Mesodermal cell (in vitro differentiated cells): ENCODE measurements around the gene CSPG4.
A peak's percentile ranks its signal among the peaks of the same experiment; 100 is the strongest.
"Not testable (repeated sequence)": the region's sequence is repeated elsewhere in the genome, so short reads cannot be mapped to it uniquely, and the experiment has no call there.

ENCODE experiments used
- H3K27ac ChIP-seq: 2 replicates; pipeline ENCODE4 v1.7.0; 2013; ENCODE audit warnings: mild to moderate bottlenecking, low read depth, low read length, moderate library complexity; ENCODE audit not compliant: severe bottlenecking
- H3K36me3 ChIP-seq: 2 replicates; pipeline ENCODE4 v1.7.1; 2013; ENCODE audit warnings: mild to moderate bottlenecking, low read length, moderate library complexity; ENCODE audit not compliant: control insufficient read depth, insufficient read depth
- H3K4me1 ChIP-seq: one replicate; pipeline ENCODE4 v1.7.1; 2013; ENCODE audit warnings: mild to moderate bottlenecking, low read length; ENCODE audit not compliant: insufficient read depth, control insufficient read depth, poor library complexity, severe bottlenecking
- H3K4me3 ChIP-seq: 2 replicates; pipeline ENCODE4 v1.7.0; 2013; ENCODE audit warnings: low read length, control low read depth, mild to moderate bottlenecking; ENCODE audit not compliant: insufficient read depth, poor library complexity, severe bottlenecking; ENCODE audit errors: extremely low read depth
- H3K9me3 ChIP-seq: 2 replicates; pipeline ENCODE4 v1.7.1; 2013; ENCODE audit warnings: mild to moderate bottlenecking, low read length, moderate library complexity; ENCODE audit not compliant: control insufficient read depth
- WGBS, 2 experiments: methylation state at CpG; one replicate each; pipeline ENCODE4 v1.1.5; 2013; ENCODE audit warnings: missing lambda C conversion rate in 2 of 2; ENCODE audit not compliant: insufficient coverage in 2 of 2; 5-methylcytosine and 5-hydroxymethylcytosine counted together

The CSPG4 gene

GRCh38 chr15:75730376-75731247, 18.0 kb upstream of the CSPG4 start:
- 98% methylated on average over 11 to 12 of the region's 17 CpGs for WGBS, 2 experiments
- not testable (repeated sequence) for H3K36me3 ChIP-seq, H3K4me3 ChIP-seq, H3K27ac ChIP-seq, H3K9me3 ChIP-seq
- H3K4me1 ChIP-seq, result peaks cover 20% of the 10 kb centered on the region

GRCh38 chr15:75729326-75730069, 16.9 kb upstream of the CSPG4 start:
- Histone ChIP-seq H3K9me3 (no peaks in the 10 kb centered on the region), H3K4me1 (peaks cover 19% of the 10 kb centered on the region), H3K27ac (no peak overlapping the region), H3K4me3 (no peak overlapping the region), H3K36me3 (no peaks in the 10 kb centered on the region)
- WGBS, 2 experiments, result 93% methylated on average over 8 to 10 of the region's 10 CpGs

- H3K4me1 ChIP-seq, result peaks cover 23% of the 10 kb centered on the region
- H3K27ac ChIP-seq, result no peak overlapping the region
- no peak overlapping the region for H3K4me3 ChIP-seq
- WGBS, 2 experiments, result 72 to 75% methylated on average over 9 to 14 of the region's 17 CpGs
- H3K36me3 ChIP-seq, result no peaks in the 10 kb centered on the region
- H3K9me3 ChIP-seq, result no peaks in the 10 kb centered on the region
Observed at GRCh38 chr15:75727851-75728715, 15.4 kb upstream of the CSPG4 start.

GRCh38 chr15:75727031-75727531, 14.4 kb upstream of the CSPG4 start:
- Histone ChIP-seq H3K9me3 (no peaks in the 10 kb centered on the region), H3K36me3 (no peaks in the 10 kb centered on the region), H3K4me1 (peaks cover 25% of the 10 kb centered on the region), H3K4me3 (no peak overlapping the region), H3K27ac (no peak overlapping the region)
- WGBS, 2 experiments, result 94 to 95% methylated on average over 14 to 20 of the region's 20 CpGs

GRCh38 chr15:75725719-75726607, 13.3 kb upstream of the CSPG4 start:
- peaks cover 18% of the 10 kb centered on the region for H3K4me1 ChIP-seq
- whole genome bisulfite sequencing, 2 experiments, result 88 to 92% methylated on average over 10 to 11 of the region's 11 CpGs
- H3K27ac ChIP-seq, result no peak overlapping the region
- no peak overlapping the region for H3K4me3 ChIP-seq
- no peaks in the 10 kb centered on the region for H3K9me3 ChIP-seq
- H3K36me3 ChIP-seq, result no peaks in the 10 kb centered on the region

GRCh38 chr15:75725006-75725718, 12.5 kb upstream of the CSPG4 start:
- no peaks in the 10 kb centered on the region for H3K9me3 ChIP-seq
- H3K4me3 ChIP-seq, result no peak overlapping the region
- H3K4me1 ChIP-seq, result peaks cover 18% of the 10 kb centered on the region
- H3K36me3 ChIP-seq, result no peaks in the 10 kb centered on the region
- 96 to 97% methylated on average over 8 to 12 of the region's 15 CpGs for WGBS, 2 experiments
- H3K27ac ChIP-seq, result no peak overlapping the region

- no peak overlapping the region for H3K4me3 ChIP-seq
- 50 to 74% methylated on average over 6 of the region's 9 CpGs for WGBS, 2 experiments
- H3K4me1 ChIP-seq, result peaks cover 18% of the 10 kb centered on the region
- no peaks in the 10 kb centered on the region for H3K36me3 ChIP-seq
- H3K9me3 ChIP-seq, result no peaks in the 10 kb centered on the region
- H3K27ac ChIP-seq, result peak overlapping the region; percentile 96
Observed at GRCh38 chr15:75723847-75724660, 11.4 kb upstream of the CSPG4 start.

GRCh38 chr15:75723171-75723846, 10.7 kb upstream of the CSPG4 start:
- Histone ChIP-seq H3K4me3 (no peak overlapping the region), H3K36me3 (no peaks in the 10 kb centered on the region), H3K27ac (peak overlapping the region; percentile 96), H3K9me3 (no peaks in the 10 kb centered on the region), H3K4me1 (peaks cover 18% of the 10 kb centered on the region)
- 82 to 84% methylated on average over 5 to 6 of the region's 8 CpGs for WGBS, 2 experiments
